ENCODE measurements around the gene ACTR3. TPM values are rescaled to one million over a fixed set of nuclear protein-coding genes. Genes with fewer than 3 reads are reported as not detected.
A peak's percentile ranks its signal among the peaks of the same experiment; 100 is the strongest.

ACTR3 gene
- total and polyA plus RNA-seq, 2 of the 8 experiments (the other 6 are each of a cell fraction or from before 2014, with no cell fraction given): 51.7 to 184 TPM

DNA sequence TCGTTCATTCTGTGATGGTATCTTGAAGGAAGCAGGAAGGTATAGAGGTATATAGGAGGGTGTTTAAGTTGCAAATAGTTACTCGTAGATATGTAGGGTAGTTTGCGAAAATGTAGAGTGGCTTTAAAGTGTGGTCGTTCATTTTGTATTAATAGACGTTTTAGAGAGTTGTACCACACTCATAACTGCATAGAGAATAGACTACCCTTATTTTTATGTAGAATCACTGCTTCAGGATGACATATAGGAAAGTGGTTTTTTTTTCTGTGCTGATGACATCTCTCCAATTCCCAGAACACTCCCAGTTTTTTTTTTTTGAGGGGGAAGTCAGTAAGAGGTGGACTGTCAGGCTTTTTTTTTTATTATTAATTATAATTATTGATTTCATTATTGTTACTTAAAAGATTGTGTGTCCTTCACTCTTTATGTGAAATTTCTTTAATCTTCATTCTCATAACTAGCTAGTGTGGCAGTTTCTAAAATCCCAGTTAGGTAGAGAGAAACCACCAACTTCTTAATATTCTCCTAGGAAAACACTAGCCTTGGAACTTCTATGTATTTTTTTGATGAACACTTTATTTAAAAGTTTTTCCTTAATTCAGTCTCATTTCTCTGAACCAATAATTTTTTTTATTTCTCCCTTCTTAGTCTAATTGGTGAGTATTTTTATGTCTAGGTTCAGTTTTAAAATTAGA is 1.5 kb downstream of the ACTR3 start:
- no peak overlapping the region for H4K8ac ChIP-seq (ENCODE audit: extremely low read depth, insufficient read depth, low read length)
- H3K79me2 ChIP-seq (ENCODE audit: control insufficient read depth in 1 of 2, insufficient read depth in 2 of 2, low read length in 2 of 2): peaks cover 10 to 63% of the 10 kb centered on the region in 2 experiments; a peak in 3 of 4 replicates
- peaks cover 4% of the 10 kb centered on the region for H3K23me2 ChIP-seq (ENCODE audit: low read depth, low read length)
- POLR2A ChIA-PET (ENCODE audit: partially characterized antibody): no interaction called here
- H3K23ac ChIP-seq (ENCODE audit: insufficient read length): no peak overlapping the region
- DNase-seq (ENCODE audit: low read depth in 1 of 2, low spot score in 2 of 2): no peak
- no peaks in the 10 kb centered on the region; the same call in 1 of the 2 replicates for H3K79me1 ChIP-seq (ENCODE audit: low read depth, low read length)
- H3K27me3 ChIP-seq (replicated peaks in 1 of 4; ENCODE audit: control insufficient read depth in 3 of 4, extremely low read depth in 1 of 4, insufficient read depth in 3 of 4, low read length in 3 of 4): no peaks in the 10 kb centered on the region
- no peaks in the 10 kb centered on the region for H3K9me3 ChIP-seq (ENCODE audit: insufficient read depth in 2 of 2, low read depth in 1 of 2, low read length in 1 of 2)
- peak overlapping the region in 1 of 4 experiments; percentile 95; a peak in 3 of 7 replicates for H3K9ac ChIP-seq (replicated peaks in 1 of 4; ENCODE audit: extremely low read depth in 1 of 4, low read depth in 3 of 4, low read length in 3 of 4)
- no peak overlapping the region for H2BK20ac ChIP-seq (ENCODE audit: low read length)
- H3K4ac ChIP-seq (replicated peaks; ENCODE audit: insufficient read length, low read depth, low read length): no peak overlapping the region
- H3K36me3 ChIP-seq (ENCODE audit: control insufficient read depth in 2 of 4, insufficient read depth in 4 of 4, low read length in 3 of 4): no peaks in the 10 kb centered on the region; a peak in 1 of 8 replicates
- peak overlapping the region; percentile 80 to 95 (median 87) for H3K4me3 ChIP-seq (ENCODE audit: extremely low read depth in 1 of 4, insufficient read depth in 2 of 4, low read depth in 3 of 4, low read length in 4 of 4)
- no peak overlapping the region for H4K5ac ChIP-seq (ENCODE audit: insufficient read length, low read depth, low read length)
- no peak overlapping the region for H2BK12ac ChIP-seq (ENCODE audit: low read depth, low read length)
- H3K4me2 ChIP-seq (ENCODE audit: insufficient read depth in 1 of 2, low read depth in 2 of 2, low read length in 2 of 2): peak overlapping the region; percentile 76 to 83; a peak in 3 of 4 replicates
- H2AFZ ChIP-seq (ENCODE audit: low read length): no peak overlapping the region
- no peak overlapping the region for H3K18ac ChIP-seq (ENCODE audit: extremely low read depth, low read length)
- H3K4me1 ChIP-seq (replicated peaks in 1 of 4; ENCODE audit: control insufficient read depth in 3 of 4, insufficient read depth in 4 of 4, low read length in 3 of 4): peaks cover 0 to 13% (median 7%) of the 10 kb centered on the region in 4 experiments; a peak in 4 of 7 replicates
- H3K27ac ChIP-seq (ENCODE audit: low read depth, low read length): no peak overlapping the region; the same call in 1 of the 2 replicates
- no peak overlapping the region for H2BK120ac ChIP-seq (replicated peaks; ENCODE audit: low read depth, low read length)
- H4K20me1 ChIP-seq (replicated peaks in 1 of 2; ENCODE audit: control insufficient read depth in 1 of 2, insufficient read depth in 2 of 2, low read length in 2 of 2): peaks cover 5 to 13% of the 10 kb centered on the region in 2 experiments
- H3K14ac ChIP-seq (ENCODE audit: insufficient read length): no peak overlapping the region
- H2AK5ac ChIP-seq (ENCODE audit: low read depth, low read length): no peak overlapping the region
- CTCF ChIA-PET (ENCODE audit: partially characterized antibody): interaction anchor here (0.7 kb wide), 1 partner anchor 67 kb away, joined by 3 read pairs; no protein-coding TSS in a partner anchor
- 14% methylated on average over 5 of the region's 5 CpGs; no CpG with 5 or more reads in 1 of the 2 experiments for WGBS, 2 experiments (ENCODE audit: extremely low coverage in 1 of 2, insufficient coverage in 1 of 2, insufficient read length in 1 of 2, insufficient replicate concordance in 2 of 2, low coverage in 1 of 2, low lambda C conversion rate in 2 of 2, missing lambda C conversion rate in 1 of 2)
- FAIRE-seq: no peak
- no peak overlapping the region for H3K56ac ChIP-seq (replicated peaks; ENCODE audit: insufficient read length, low read depth, low read length)
- H2BK5ac ChIP-seq (ENCODE audit: low read depth, low read length): no peak overlapping the region
- H4K91ac ChIP-seq (replicated peaks; ENCODE audit: insufficient read length, low read length): no peak overlapping the region
- H2BK15ac ChIP-seq (ENCODE audit: low read length): no peak overlapping the region
- TF ChIP-seq RBBP5 (IDR thresholded peaks at IDR 0.05; ENCODE audit: borderline replicate concordance, low read depth, low read length) (no peak), SRF (IDR thresholded peaks at IDR 0.05; ENCODE audit: low read depth, low read length) (no peak), POU5F1 (IDR thresholded peaks at IDR 0.05; ENCODE audit: low read depth, low read length) (no peak), CREB1 (IDR thresholded peaks at IDR 0.05) (no peak), TBP (IDR thresholded peaks at IDR 0.05; ENCODE audit: low read depth, low read length) (no peak), CBX8 (IDR thresholded peaks at IDR 0.05; ENCODE audit: borderline replicate concordance, low read depth, low read length) (no peak), JUND (IDR thresholded peaks at IDR 0.05; ENCODE audit: low read length) (no peak), ZNF274 (IDR thresholded peaks at IDR 0.05; ENCODE audit: borderline replicate concordance, extremely low read depth, low read length) (no peak), NRF1 (IDR thresholded peaks at IDR 0.05; ENCODE audit: low read depth, low read length) (no peak), HDAC6 (IDR thresholded peaks at IDR 0.05; ENCODE audit: low read depth, low read length) (no peak), SP2 (IDR thresholded peaks at IDR 0.05; ENCODE audit: low read length) (no peak), CHD2 (IDR thresholded peaks at IDR 0.05; ENCODE audit: low read length) (no peak), RXRA (IDR thresholded peaks at IDR 0.05; ENCODE audit: insufficient read depth, low read depth, low read length) (no peak), CEBPB (IDR thresholded peaks at IDR 0.05; ENCODE audit: low read depth, low read length) (no peak), BRCA1 (IDR thresholded peaks at IDR 0.05; ENCODE audit: low read depth, low read length) (no peak)
